GM18868 (cell line): ENCODE results near the gene PGAP6.
A peak's percentile ranks its signal among the peaks of the same experiment; 100 is the strongest.
"Not testable (repeated sequence)": the region's sequence is repeated elsewhere in the genome, so short reads cannot be mapped to it uniquely, and the experiment has no call there.

Experiments used
- ATAC-seq: cut with Tn5 transposase; IDR thresholded peaks from one replicate; pipeline ENCODE4 v1.9.1; 2021; ENCODE audit warnings: mild to moderate bottlenecking, moderate library complexity; ENCODE audit not compliant: unreplicated experiment

The PGAP6 gene

GRCh38 chr16:352547-353403, 29.0 kb downstream of the PGAP6 start, which contains the start of gene AXIN1:
Gene AXIN1 (minus strand): TSS chr16:352723. CDS start chr16:347025, 5,698 bp downstream.
- peak; percentile 65 for ATAC-seq

GRCh38 chr16:351804-352520, 29.8 kb downstream of the PGAP6 start:
- peak; percentile 28 for ATAC-seq

- no peak for ATAC-seq
Measured at GRCh38 chr16:350203-350602, 31.6 kb downstream of the PGAP6 start.

- ATAC-seq, result no peak
Measured at GRCh38 chr16:349211-349610, 32.6 kb downstream of the PGAP6 start.

- not testable (repeated sequence) for ATAC-seq
Measured at GRCh38 chr16:348495-348894, 33.3 kb downstream of the PGAP6 start.

GRCh38 chr16:347203-347602, 34.6 kb downstream of the PGAP6 start:
- ATAC-seq, result no peak

GRCh38 chr16:346587-346986, 35.2 kb downstream of the PGAP6 start:
- ATAC-seq, result no peak

- no peak for ATAC-seq
Measured at GRCh38 chr16:345772-346171, 36.0 kb downstream of the PGAP6 start.

- ATAC-seq, result no peak
Measured at GRCh38 chr16:342455-343213, 39.1 kb downstream of the PGAP6 start.

GRCh38 chr16:341974-342336, 39.8 kb downstream of the PGAP6 start:
- ATAC-seq, result not testable (repeated sequence)

GRCh38 chr16:341095-341973, 40.4 kb downstream of the PGAP6 start:
- not testable (repeated sequence) for ATAC-seq

- no peak for ATAC-seq
Measured at GRCh38 chr16:340370-341091, 41.2 kb downstream of the PGAP6 start.

GRCh38 chr16:339680-340079, 42.1 kb downstream of the PGAP6 start:
- ATAC-seq, result no peak

GRCh38 chr16:337975-338575, 43.7 kb downstream of the PGAP6 start:
- ATAC-seq, result no peak

GRCh38 chr16:337437-337836, 44.3 kb downstream of the PGAP6 start:
- ATAC-seq, result no peak

GRCh38 chr16:336269-336668, 45.5 kb downstream of the PGAP6 start:
- ATAC-seq, result no peak

GRCh38 chr16:334861-335632, 46.7 kb downstream of the PGAP6 start:
- not testable (repeated sequence) for ATAC-seq

- ATAC-seq, result not testable (repeated sequence)
Measured at GRCh38 chr16:334164-334832, 47.5 kb downstream of the PGAP6 start.
